Hindlimb muscle (tissue), 1 donor: ENCODE measurements around the gene PIP5K1B. TPM values are rescaled to one million over a fixed set of nuclear protein-coding genes. Genes with fewer than 3 reads are reported as not detected.
"Not testable (repeated sequence)": the region's sequence is repeated elsewhere in the genome, so short reads cannot be mapped to it uniquely, and the experiment has no call there.

Source experiments
- DNase-seq: peaks from one replicate; pipeline ENCODE4 v3.0.0-alpha.2; 2013
- polyA plus RNA-seq: library from polyadenylated mRNA; unstranded; fragments of 120-200 nt; gene quantifications from one replicate; pipeline ENCODE4 v1.2.1, GENCODE V29; 2013; ENCODE audit not compliant: insufficient read length

Gene PIP5K1B
- polyA plus RNA-seq, 1 donor, result 1.7 TPM

- DNase-seq, result peak; percentile 91
Measured at GRCh38 chr9:69035438-69036308, 330.6 kb downstream of the PIP5K1B start, which contains the start of gene FXN. TSS of gene FXN (plus strand) at chr9:69035752. CDS start at chr9:69035783, 31 bp downstream.

GRCh38 chr9:69036309-69036708 is 331.3 kb downstream of the PIP5K1B start:
- DNase-seq, result no peak

- no peak for DNase-seq
Measured at GRCh38 chr9:69036799-69037198, 331.8 kb downstream of the PIP5K1B start.

GRCh38 chr9:69040646-69041045 is 335.6 kb downstream of the PIP5K1B start:
- DNase-seq, result no peak

- DNase-seq, result no peak
Measured at GRCh38 chr9:69044240-69045219, 339.5 kb downstream of the PIP5K1B start.

GRCh38 chr9:69045821-69046220 is 340.8 kb downstream of the PIP5K1B start:
- no peak for DNase-seq

GRCh38 chr9:69046723-69047122 is 341.7 kb downstream of the PIP5K1B start:
- no peak for DNase-seq

- DNase-seq, result no peak
Measured at GRCh38 chr9:69047371-69047770, 342.3 kb downstream of the PIP5K1B start.

GRCh38 chr9:69049094-69049493 is 344.1 kb downstream of the PIP5K1B start:
- DNase-seq, result no peak

GRCh38 chr9:69050936-69051335 is 345.9 kb downstream of the PIP5K1B start:
- DNase-seq, result not testable (repeated sequence)

- no peak for DNase-seq
Measured at GRCh38 chr9:69054989-69055388, 349.9 kb downstream of the PIP5K1B start.

GRCh38 chr9:69056191-69056815 is 351.3 kb downstream of the PIP5K1B start:
- no peak for DNase-seq

GRCh38 chr9:69058101-69058500 is 353.1 kb downstream of the PIP5K1B start:
- DNase-seq, result no peak

Other genes starting within 250 kb of the PIP5K1B start
- 1.8 TPM for gene TMEM252, start 164.4 kb upstream of the PIP5K1B start, polyA plus RNA-seq